SU-DHL-6 (cell line): ENCODE results near the gene MCOLN2.

ENCODE experiments used
- CTCF ChIP-seq: fragments of 200-600 bp; sonication (generic); IDR thresholded peaks from one replicate; pipeline ENCODE4 v1.5.1; 2017; ENCODE audit warnings: antibody characterized with exemption, mild to moderate bottlenecking, low read length, moderate library complexity; ENCODE audit not compliant: insufficient read depth, poor library complexity, severe bottlenecking
- EZH2phosphoT487 ChIP-seq: fragments of 200-600 bp; sonication (generic), shearing (Covaris generic); conservative IDR thresholded peaks from 2 replicates; pipeline ENCODE4 v1.6.1; 2018; ENCODE audit warnings: mild to moderate bottlenecking, antibody characterized with exemption, low read length, moderate library complexity, mixed read lengths

DNA sequence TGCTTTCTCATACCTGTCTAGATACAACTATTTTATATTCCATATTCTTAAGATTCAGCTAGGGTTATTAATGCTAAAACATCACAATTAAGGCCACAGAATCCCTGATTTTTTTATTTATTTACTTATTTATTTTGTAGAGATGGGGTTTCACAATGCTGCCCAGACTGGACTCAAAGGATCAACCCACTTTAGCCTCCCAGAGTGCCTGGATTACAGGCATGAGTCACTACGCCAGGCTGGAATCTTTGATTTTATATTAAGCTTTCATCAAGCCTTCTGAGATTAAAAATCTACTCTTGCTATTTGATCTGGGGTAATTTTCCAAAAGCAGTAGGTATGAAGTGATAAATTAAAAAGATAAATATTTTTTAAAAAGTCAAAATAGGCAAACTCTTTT, 38.9 kb downstream of the MCOLN2 start:
- no peak for TF ChIP-seq CTCF
- no peak for TF ChIP-seq EZH2phosphoT487
